KMS-11 (cell line): Measurements from ENCODE around the gene CDH5.

ENCODE experiments used
- H2AFZ ChIP-seq: fragments of 200-600 bp; sonication (generic); 2 replicates; pipeline ENCODE4 v1.6.1; 2016; ENCODE audit warnings: antibody characterized with exemption, mixed run types, low read depth
- H3K27ac ChIP-seq: fragments of 200-600 bp; sonication (generic); 2 replicates; pipeline ENCODE4 v1.6.1; 2016; ENCODE audit warnings: mild to moderate bottlenecking, mixed run types
- H3K27me3 ChIP-seq: fragments of 200-600 bp; sonication (generic); 2 replicates; pipeline ENCODE4 v1.6.1; 2017; ENCODE audit warnings: mild to moderate bottlenecking, low read depth, mixed run types, moderate library complexity; ENCODE audit not compliant: insufficient read depth
- H3K36me3 ChIP-seq: fragments of 200-600 bp; sonication (generic); 2 replicates; pipeline ENCODE4 v1.6.1; 2017; ENCODE audit warnings: mild to moderate bottlenecking, mixed run types; ENCODE audit not compliant: insufficient read depth
- H3K4me1 ChIP-seq: fragments of 200-600 bp; sonication (generic); 2 replicates; pipeline ENCODE4 v1.6.1; 2016; ENCODE audit warnings: mild to moderate bottlenecking, low read depth, mixed run types; ENCODE audit not compliant: poor library complexity, severe bottlenecking
- H3K4me2 ChIP-seq: fragments of 200-600 bp; sonication (generic); 2 replicates; pipeline ENCODE4 v1.7.0; 2016; ENCODE audit warnings: mild to moderate bottlenecking, mixed run types
- H3K4me3 ChIP-seq: fragments of 200-600 bp; sonication (generic); IDR thresholded peaks from 2 replicates; pipeline ENCODE4 v1.6.1; 2017; ENCODE audit warnings: low read depth, low read length, mixed read lengths; ENCODE audit not compliant: insufficient read depth
- H3K79me2 ChIP-seq: fragments of 200-600 bp; sonication (generic); 2 replicates; pipeline ENCODE4 v1.6.1; 2016; ENCODE audit warnings: low read depth, mixed run types; ENCODE audit not compliant: insufficient read depth
- H3K9ac ChIP-seq: fragments of 200-600 bp; sonication (generic); 2 replicates; pipeline ENCODE4 v1.6.1; 2016; ENCODE audit warnings: mild to moderate bottlenecking, mixed run types
- H4K20me1 ChIP-seq: fragments of 200-600 bp; sonication (generic); 2 replicates; pipeline ENCODE4 v1.6.1; 2016; ENCODE audit warnings: mild to moderate bottlenecking, mixed run types; ENCODE audit not compliant: insufficient read depth
- TF ChIP-seq, protein P1 (sequence below): fragments of 200-600 bp; sonication (generic); conservative IDR thresholded peaks from 2 replicates; pipeline ENCODE4 v1.6.1; 2017; ENCODE audit warnings: low read depth, mild to moderate bottlenecking, antibody characterized with exemption, low read length, moderate library complexity, mixed read lengths

CDH5 gene

GRCh38 chr16:66364959-66365306, 1.6 kb upstream of the CDH5 start:
- no peaks in the 10 kb centered on the region for H3K79me2 ChIP-seq
- H3K27me3 ChIP-seq: peaks cover 17% of the 10 kb centered on the region
- TF ChIP-seq, protein P1, sequence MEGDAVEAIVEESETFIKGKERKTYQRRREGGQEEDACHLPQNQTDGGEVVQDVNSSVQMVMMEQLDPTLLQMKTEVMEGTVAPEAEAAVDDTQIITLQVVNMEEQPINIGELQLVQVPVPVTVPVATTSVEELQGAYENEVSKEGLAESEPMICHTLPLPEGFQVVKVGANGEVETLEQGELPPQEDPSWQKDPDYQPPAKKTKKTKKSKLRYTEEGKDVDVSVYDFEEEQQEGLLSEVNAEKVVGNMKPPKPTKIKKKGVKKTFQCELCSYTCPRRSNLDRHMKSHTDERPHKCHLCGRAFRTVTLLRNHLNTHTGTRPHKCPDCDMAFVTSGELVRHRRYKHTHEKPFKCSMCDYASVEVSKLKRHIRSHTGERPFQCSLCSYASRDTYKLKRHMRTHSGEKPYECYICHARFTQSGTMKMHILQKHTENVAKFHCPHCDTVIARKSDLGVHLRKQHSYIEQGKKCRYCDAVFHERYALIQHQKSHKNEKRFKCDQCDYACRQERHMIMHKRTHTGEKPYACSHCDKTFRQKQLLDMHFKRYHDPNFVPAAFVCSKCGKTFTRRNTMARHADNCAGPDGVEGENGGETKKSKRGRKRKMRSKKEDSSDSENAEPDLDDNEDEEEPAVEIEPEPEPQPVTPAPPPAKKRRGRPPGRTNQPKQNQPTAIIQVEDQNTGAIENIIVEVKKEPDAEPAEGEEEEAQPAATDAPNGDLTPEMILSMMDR: no peak
- no peaks in the 10 kb centered on the region for H4K20me1 ChIP-seq
- H3K27ac ChIP-seq: no peak overlapping the region
- H2AFZ ChIP-seq: no peak overlapping the region
- no peaks in the 10 kb centered on the region for H3K36me3 ChIP-seq
- H3K4me3 ChIP-seq: no peak overlapping the region
- H3K9ac ChIP-seq: no peak overlapping the region
- H3K4me2 ChIP-seq: no peak overlapping the region
- no peaks in the 10 kb centered on the region for H3K4me1 ChIP-seq

DNA sequence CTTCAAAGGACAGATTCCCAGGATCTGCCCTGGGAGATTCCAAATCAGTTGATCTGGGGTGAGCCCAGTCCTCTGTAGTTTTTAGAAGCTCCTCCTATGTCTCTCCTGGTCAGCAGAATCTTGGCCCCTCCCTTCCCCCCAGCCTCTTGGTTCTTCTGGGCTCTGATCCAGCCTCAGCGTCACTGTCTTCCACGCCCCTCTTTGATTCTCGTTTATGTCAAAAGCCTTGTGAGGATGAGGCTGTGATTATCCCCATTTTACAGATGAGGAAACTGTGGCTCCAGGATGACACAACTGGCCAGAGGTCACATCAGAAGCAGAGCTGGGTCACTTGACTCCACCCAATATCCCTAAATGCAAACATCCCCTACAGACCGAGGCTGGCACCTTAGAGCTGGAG, 840 bp upstream of the CDH5 start:
- no peaks in the 10 kb centered on the region for H3K36me3 ChIP-seq
- H3K4me3 ChIP-seq: no peak overlapping the region
- no peak overlapping the region for H3K9ac ChIP-seq
- no peak overlapping the region for H3K4me2 ChIP-seq
- no peaks in the 10 kb centered on the region for H3K4me1 ChIP-seq
- no peaks in the 10 kb centered on the region for H4K20me1 ChIP-seq
- H2AFZ ChIP-seq: no peak overlapping the region
- TF ChIP-seq, protein P1: no peak
- H3K27me3 ChIP-seq: peaks cover 17% of the 10 kb centered on the region
- H3K79me2 ChIP-seq: no peaks in the 10 kb centered on the region
- no peak overlapping the region for H3K27ac ChIP-seq

DNA sequence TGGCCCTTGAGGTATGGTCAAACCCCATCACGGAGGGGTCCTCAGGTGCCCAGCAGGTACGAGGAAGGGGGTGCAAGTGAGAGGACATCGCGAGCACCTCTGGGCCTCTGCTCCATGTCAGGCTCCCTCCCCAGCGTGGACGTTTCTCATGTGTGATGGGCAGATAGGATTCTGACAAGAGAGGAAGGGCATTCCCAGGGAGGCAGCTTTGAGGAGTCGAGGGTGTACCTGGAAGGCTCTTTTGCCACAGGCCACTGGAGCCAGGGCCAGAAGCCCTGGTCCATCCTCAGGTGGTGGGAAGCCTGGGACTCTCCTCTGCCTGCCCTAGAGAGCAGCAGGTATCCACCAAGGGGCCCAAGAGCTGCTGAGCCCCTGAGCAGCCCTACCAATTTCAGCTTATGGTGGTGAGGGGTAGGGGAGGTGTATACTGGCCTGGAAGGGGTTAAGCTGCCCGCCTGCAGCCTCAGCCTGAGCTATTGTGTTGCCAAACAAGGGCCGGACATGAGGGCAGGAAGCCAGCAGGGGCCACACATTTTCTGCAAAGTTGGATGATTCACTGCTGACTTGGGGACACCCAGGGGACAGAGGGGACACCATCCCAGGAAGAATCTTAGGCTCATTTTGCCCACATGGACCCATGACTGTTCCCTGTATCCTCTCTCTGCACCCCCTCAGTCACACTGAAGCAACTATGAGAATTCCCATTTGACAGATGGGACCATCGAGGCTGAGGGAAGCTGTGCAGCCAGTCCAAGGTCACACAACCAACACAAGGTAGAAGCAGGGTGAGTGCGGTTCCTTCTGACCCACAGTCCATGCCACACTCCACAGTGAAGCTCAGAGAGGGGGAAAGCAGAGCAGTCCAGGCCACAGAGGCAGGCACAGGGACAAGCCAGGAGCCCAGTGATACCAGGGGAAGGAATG, 1.7 kb downstream of the CDH5 start:
- no peak overlapping the region for H3K4me3 ChIP-seq
- H2AFZ ChIP-seq: no peak overlapping the region
- no peak overlapping the region for H3K4me2 ChIP-seq
- no peaks in the 10 kb centered on the region for H3K79me2 ChIP-seq
- H3K27ac ChIP-seq: no peak overlapping the region
- TF ChIP-seq, protein P1: no peak
- no peaks in the 10 kb centered on the region for H3K4me1 ChIP-seq
- H3K27me3 ChIP-seq: peaks cover 3% of the 10 kb centered on the region
- H4K20me1 ChIP-seq: no peaks in the 10 kb centered on the region
- H3K9ac ChIP-seq: no peak overlapping the region
- no peaks in the 10 kb centered on the region for H3K36me3 ChIP-seq

DNA sequence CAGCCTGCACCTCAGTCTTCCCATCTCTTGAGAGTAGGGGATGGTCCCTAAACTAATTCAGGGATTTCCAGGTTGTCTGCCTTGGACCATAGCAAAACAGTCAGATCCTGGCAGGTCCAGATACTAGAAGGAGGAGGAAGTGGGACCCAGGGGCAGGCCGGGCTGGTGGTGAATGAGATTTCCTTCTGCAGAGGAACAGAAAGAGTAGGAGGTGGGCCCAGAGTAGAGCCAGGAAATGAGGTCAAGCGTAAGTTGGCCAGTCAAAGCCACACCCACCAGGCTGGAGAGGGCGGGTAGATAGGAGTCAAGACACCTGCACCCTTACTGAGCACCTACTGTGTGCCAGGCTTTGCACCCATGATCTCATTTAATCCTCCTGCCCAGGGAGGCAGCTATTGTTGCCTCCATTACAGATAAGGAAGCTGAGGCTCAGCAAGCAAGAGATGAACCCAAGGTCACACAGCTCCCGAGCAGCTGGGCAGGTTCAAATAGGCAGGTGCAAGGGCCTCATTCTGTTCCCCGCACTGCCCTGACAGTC, 2.6 kb downstream of the CDH5 start:
- Histone ChIP-seq H2AFZ (no peak overlapping the region), H3K4me2 (no peak overlapping the region), H3K27ac (no peak overlapping the region), H3K4me1 (no peaks in the 10 kb centered on the region), H3K27me3 (no peaks in the 10 kb centered on the region; the same call in 1 of the 2 replicates), H3K9ac (no peak overlapping the region), H3K79me2 (no peaks in the 10 kb centered on the region), H3K4me3 (no peak overlapping the region), H3K36me3 (no peaks in the 10 kb centered on the region), H4K20me1 (no peaks in the 10 kb centered on the region)
- TF ChIP-seq, protein P1: no peak
